IMR-90 (cell line): ENCODE measurements around the gene GATD1. TPM values are rescaled to one million over a fixed set of nuclear protein-coding genes. Genes with fewer than 3 reads are reported as not detected.

Experiments used
- ATAC-seq: fragments of 200-7000 bp; cut with Tn5 transposase; 2 replicates; pipeline ENCODE4 v1.9.1; 2020; ENCODE audit warnings: low read depth, mild to moderate bottlenecking, moderate library complexity
- BruUV-seq: library from RNA; stranded (reverse); fragments of 400-500 nt; replicated peaks from 2 replicates; lab custom pipeline; 2021; lab: Mats Ljungman, UMichigan
- CTCF ChIA-PET: fragments of 300-600 bp; formaldehyde crosslinking; extraction: SDS; loops from one replicate; lab custom pipeline; 2021; ENCODE audit warnings: antibody characterized with exemption; lab: Yijun Ruan, JAX
- POLR2A ChIA-PET: fragments of 300-600 bp; sonication (Branson Sonifier 250); formaldehyde crosslinking; loops from one replicate; lab custom pipeline; 2022; ENCODE audit warnings: antibody characterized with exemption; ENCODE audit not compliant: unreplicated experiment; lab: Charles Lee
- DNase-seq: peaks from one replicate; pipeline ENCODE4 v3.0.0; 2013
- H2AFZ ChIP-seq: replicated peaks from 2 replicates; pipeline ENCODE3; 2013; ENCODE audit warnings: low read length, mild to moderate bottlenecking; ENCODE audit not compliant: poor library complexity
- H2AK5ac ChIP-seq: 2 replicates; pipeline ENCODE4 v1.6.1; 2013; ENCODE audit warnings: low read depth, low read length, inconsistent platforms
- H2AK9ac ChIP-seq: replicated peaks from 2 replicates; pipeline ENCODE3; 2013; ENCODE audit warnings: mild to moderate bottlenecking, low read depth, low read length, moderate library complexity; ENCODE audit not compliant: poor library complexity
- H2BK120ac ChIP-seq: 2 replicates; pipeline ENCODE4 v1.6.1; 2013; ENCODE audit warnings: low read depth, low read length, inconsistent platforms
- H2BK15ac ChIP-seq: 3 replicates; pipeline ENCODE4 v1.6.1; 2013; ENCODE audit warnings: low read depth, low read length, inconsistent platforms
- H2BK20ac ChIP-seq: 2 replicates; pipeline ENCODE4 v1.6.1; 2013; ENCODE audit warnings: low read depth, mild to moderate bottlenecking, inconsistent platforms, low read length, moderate library complexity
- H2BK5ac ChIP-seq: 2 replicates; pipeline ENCODE4 v1.6.1; 2013; ENCODE audit warnings: mild to moderate bottlenecking, low read depth, low read length, inconsistent platforms; ENCODE audit not compliant: poor library complexity, severe bottlenecking
- H3K14ac ChIP-seq: replicated peaks from 2 replicates; pipeline ENCODE4 v1.6.1; 2013; ENCODE audit warnings: low read depth, low read length, inconsistent platforms
- H3K18ac ChIP-seq: 2 replicates; pipeline ENCODE4 v1.6.1; 2013; ENCODE audit warnings: low read depth, low read length, control low read depth
- H3K23ac ChIP-seq: 2 replicates; pipeline ENCODE4 v1.6.1; 2013; ENCODE audit warnings: low read depth, low read length, inconsistent platforms
- H3K27ac ChIP-seq: 2 replicates; pipeline ENCODE4 v1.5.1; 2013; ENCODE audit warnings: mild to moderate bottlenecking, control low read depth, low read length; ENCODE audit not compliant: insufficient read depth
- H3K27me3 ChIP-seq: 2 replicates; pipeline ENCODE4 v1.6.1; 2013; ENCODE audit warnings: low read length; ENCODE audit not compliant: control insufficient read depth, insufficient read depth
- H3K36me3 ChIP-seq: 2 replicates; pipeline ENCODE4 v1.6.1; 2013; ENCODE audit warnings: low read length, mixed read lengths; ENCODE audit not compliant: control insufficient read depth, insufficient read depth
- H3K4ac ChIP-seq: 2 replicates; pipeline ENCODE4 v1.6.1; 2013; ENCODE audit warnings: low read depth, low read length, inconsistent platforms
- H3K4me1 ChIP-seq: 2 replicates; pipeline ENCODE4 v1.6.1; 2013; ENCODE audit warnings: low read length, mixed read lengths; ENCODE audit not compliant: control insufficient read depth, insufficient read depth
- H3K4me2 ChIP-seq: 2 replicates; pipeline ENCODE4 v1.6.1; 2013; ENCODE audit warnings: low read depth, mild to moderate bottlenecking, control low read depth, low read length, moderate library complexity
- H3K4me3 ChIP-seq: 2 replicates; pipeline ENCODE4 v1.5.1; 2013; ENCODE audit warnings: low read depth, mild to moderate bottlenecking, control low read depth, low read length, moderate library complexity; ENCODE audit not compliant: insufficient read depth
- H3K56ac ChIP-seq: 2 replicates; pipeline ENCODE4 v1.6.1; 2013; ENCODE audit warnings: low read length, inconsistent platforms; ENCODE audit not compliant: insufficient read depth; ENCODE audit errors: extremely low read depth
- H3K79me1 ChIP-seq, 2 experiments: 2 replicates each; pipeline ENCODE4 v1.6.1; 2013; ENCODE audit warnings: low read length in 2 of 2, inconsistent platforms in 1 of 2, low read depth in 1 of 2
- H3K9ac ChIP-seq: 2 replicates; pipeline ENCODE4 v1.6.1; 2013; ENCODE audit warnings: low read depth, low read length, control low read depth
- H3K9me1 ChIP-seq: 2 replicates; pipeline ENCODE4 v1.6.1; 2013; ENCODE audit warnings: low read length, inconsistent platforms; ENCODE audit not compliant: insufficient read depth
- H3K9me3 ChIP-seq: 2 replicates; pipeline ENCODE4 v1.6.1; 2013; ENCODE audit warnings: low read length; ENCODE audit not compliant: control insufficient read depth, insufficient read depth
- H4K20me1 ChIP-seq: 2 replicates; pipeline ENCODE4 v1.6.1; 2013; ENCODE audit warnings: low read length, inconsistent platforms; ENCODE audit not compliant: insufficient read depth
- H4K5ac ChIP-seq: 2 replicates; pipeline ENCODE4 v1.6.1; 2013; ENCODE audit warnings: mild to moderate bottlenecking, low read depth, low read length, control low read depth
- H4K8ac ChIP-seq, 2 experiments: 2 replicates each; pipeline ENCODE4 v1.6.1; 2013; ENCODE audit warnings: low read depth in 2 of 2, low read length in 2 of 2, control low read depth in 1 of 2, inconsistent platforms in 1 of 2
- H4K91ac ChIP-seq: 2 replicates; pipeline ENCODE4 v1.6.1; 2013; ENCODE audit warnings: low read depth, low read length, inconsistent platforms; ENCODE audit not compliant: insufficient read depth
- CEBPB ChIP-seq: IDR thresholded peaks from 2 replicates; pipeline ENCODE4 v1.6.1; 2012; ENCODE audit warnings: low read depth, low read length, improper control_type of control experiment
- FOS ChIP-seq: fragments of 150-350 bp; IDR thresholded peaks from 2 replicates; pipeline ENCODE4 v1.6.1; 2016; ENCODE audit warnings: low read depth, low read length
- MAFK ChIP-seq: IDR thresholded peaks from 2 replicates; pipeline ENCODE4 v1.6.1; 2012; ENCODE audit warnings: low read depth, low read length, improper control_type of control experiment
- MAZ ChIP-seq: IDR thresholded peaks from 2 replicates; pipeline ENCODE4 v1.6.1; 2012; ENCODE audit warnings: low read depth, mild to moderate bottlenecking, low read length, improper control_type of control experiment, moderate library complexity, borderline replicate concordance
- WGBS, 2 experiments: methylation state at CpG; one replicate each; pipeline versions ENCODE4 v1.1.5 to v1.1.7; 2013; ENCODE audit warnings: missing lambda C conversion rate in 2 of 2; ENCODE audit not compliant: insufficient read length in 1 of 2; ENCODE audit errors: extremely low coverage in 2 of 2; 5-methylcytosine and 5-hydroxymethylcytosine counted together
- dilution Hi-C: fragments of 300-500 bp; cut with HindIII; formaldehyde crosslinking; loops from one replicate; pipeline ENCODE4 v1.14.3; 2018; ENCODE audit warnings: low sequenced_read_pairs; ENCODE audit not compliant: unreplicated experiment
- in situ Hi-C: fragments of 300-500 bp; cut with MboI; formaldehyde crosslinking; loops from 3 replicates; pipeline ENCODE4 v1.14.3; 2019; ENCODE audit warnings: low sequenced_read_pairs, inconsistent platforms, mixed read lengths
- intact Hi-C: fragments of 100-400 bp; cut with micrococcal nuclease; formaldehyde crosslinking; loops from 2 replicates; pipeline ENCODE4 v1.10.0; 2022
- polyA plus RNA-seq, 3 experiments: library from polyadenylated mRNA; depleted of rRNA; stranded (reverse); fragments of >200 nt; gene quantifications; 2 replicates each; pipeline ENCODE4 v1.2.3, GENCODE V29; 2012; ENCODE audit warnings: low replicate concordance in 1 of 3
- total RNA-seq: library from RNA; depleted of rRNA; stranded (reverse); fragments of >200 nt; gene quantifications from 2 replicates; pipeline ENCODE4 v1.2.3, GENCODE V29; 2012

The GATD1 gene
- total and polyA plus RNA-seq, 2 of the 4 experiments (the other 2 are of a cell fraction) = 3.0 to 52.5 TPM

- Histone ChIP-seq H2BK20ac (no peak within 1 kb of the TSS), H3K9ac (peak within 1 kb of the TSS; percentile 78), H4K8ac (peak within 1 kb of the TSS; percentile 59 to 83; a peak in 2 of 4 replicates), H3K4me1 (peaks cover 21% of the 10 kb centered on the region), H2AFZ (peak within 1 kb of the TSS; percentile 95), H3K9me3 (no peaks in the 10 kb centered on the region), H3K36me3 (peaks cover 16% of the 10 kb centered on the region), H3K27me3 (no peaks in the 10 kb centered on the region), H3K4me2 (peak within 1 kb of the TSS; percentile 82), H2AK5ac (peak within 1 kb of the TSS; percentile 43; the same call in 1 of the 2 replicates), H3K27ac (peak within 1 kb of the TSS; percentile 67), H3K4ac (peak within 1 kb of the TSS; percentile 37), H2BK120ac (peak within 1 kb of the TSS; percentile 41; the same call in 1 of the 2 replicates), H3K79me1 (peaks cover 22 to 32% of the 10 kb centered on the region in 2 experiments), H2BK5ac (peak within 1 kb of the TSS; percentile 73), H3K4me3 (peak within 1 kb of the TSS; percentile 87), H4K91ac (peak within 1 kb of the TSS; percentile 76), H2AK9ac (peak within 1 kb of the TSS; percentile 94), H3K18ac (peak within 1 kb of the TSS; percentile 24; the same call in 1 of the 2 replicates), H3K9me1 (peaks cover 13% of the 10 kb centered on the region), H3K23ac (no peak within 1 kb of the TSS), H3K56ac (no peak within 1 kb of the TSS), H3K14ac (peak within 1 kb of the TSS; percentile 6; the same call in 1 of the 2 replicates), H4K5ac (peak within 1 kb of the TSS; percentile 62), H2BK15ac (peak within 1 kb of the TSS; percentile 13; the same call in 1 of the 3 replicates), H4K20me1 (peaks cover 30% of the 10 kb centered on the region)
- ATAC-seq (peak; percentile 3), DNase-seq (no peak)
- in situ Hi-C loops = no loop called here
- CTCF ChIA-PET = no interaction called here
- WGBS, 2 experiments = 33% methylated on average over 1 of the region's 20 CpGs; no CpG with 5 or more reads in 1 of the 2 experiments
- dilution Hi-C loops = no loop called here
- POLR2A ChIA-PET = interaction anchor here (0.5 to 1.8 kb wide), 10 partner anchors 9 to 155 kb away, joined by 4 to 13 read pairs (median 4); partner anchors contain the start of genes CRACR2B, PIDD1 and RPLP2
- TF ChIP-seq MAFK (no peak), CEBPB (peak; percentile 75), FOS (no peak), MAZ (peak; percentile 8; the same call in 1 of the 2 replicates)
- intact Hi-C loops = no loop called here
- BruUV-seq = no TSS peak
Observed at GRCh38 chr11:818396-819128, 41.3 kb upstream of the GATD1 start, which contains the start of gene PNPLA2. PNPLA2 (plus strand) TSS chr11:818914; CDS start chr11:819719, 805 bp downstream.
